ENCODE results near the gene L3MBTL2.
"Not testable (repeated sequence)": the region's sequence is repeated elsewhere in the genome, so short reads cannot be mapped to it uniquely, and the experiment has no call there.

Gene L3MBTL2

DNA sequence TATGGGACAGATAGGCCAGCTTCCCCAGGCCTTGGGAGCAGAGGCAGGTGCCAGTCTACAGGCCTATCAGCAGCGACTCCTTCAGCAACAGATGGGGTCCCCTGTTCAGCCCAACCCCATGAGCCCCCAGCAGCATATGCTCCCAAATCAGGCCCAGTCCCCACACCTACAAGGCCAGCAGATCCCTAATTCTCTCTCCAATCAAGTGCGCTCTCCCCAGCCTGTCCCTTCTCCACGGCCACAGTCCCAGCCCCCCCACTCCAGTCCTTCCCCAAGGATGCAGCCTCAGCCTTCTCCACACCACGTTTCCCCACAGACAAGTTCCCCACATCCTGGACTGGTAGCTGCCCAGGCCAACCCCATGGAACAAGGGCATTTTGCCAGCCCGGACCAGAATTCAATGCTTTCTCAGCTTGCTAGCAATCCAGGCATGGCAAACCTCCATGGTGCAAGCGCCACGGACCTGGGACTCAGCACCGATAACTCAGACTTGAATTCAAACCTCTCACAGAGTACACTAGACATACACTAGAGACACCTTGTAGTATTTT lies 26.6 kb upstream of the L3MBTL2 start:
- peaks cover 6% of the 10 kb centered on the region; the same call in 1 of the 2 replicates for H3K4me1 ChIP-seq (ENCODE audit: control insufficient read depth, insufficient read depth, low read length)
- H3K36me3 ChIP-seq (ENCODE audit: control insufficient read depth in 2 of 2, insufficient read depth in 1 of 2, low read length in 2 of 2) = peaks cover 60 to 68% of the 10 kb centered on the region in 2 experiments
- POLR2A ChIA-PET = no interaction called here
- CTCF ChIA-PET = no interaction called here
- TF ChIP-seq, protein P1, sequence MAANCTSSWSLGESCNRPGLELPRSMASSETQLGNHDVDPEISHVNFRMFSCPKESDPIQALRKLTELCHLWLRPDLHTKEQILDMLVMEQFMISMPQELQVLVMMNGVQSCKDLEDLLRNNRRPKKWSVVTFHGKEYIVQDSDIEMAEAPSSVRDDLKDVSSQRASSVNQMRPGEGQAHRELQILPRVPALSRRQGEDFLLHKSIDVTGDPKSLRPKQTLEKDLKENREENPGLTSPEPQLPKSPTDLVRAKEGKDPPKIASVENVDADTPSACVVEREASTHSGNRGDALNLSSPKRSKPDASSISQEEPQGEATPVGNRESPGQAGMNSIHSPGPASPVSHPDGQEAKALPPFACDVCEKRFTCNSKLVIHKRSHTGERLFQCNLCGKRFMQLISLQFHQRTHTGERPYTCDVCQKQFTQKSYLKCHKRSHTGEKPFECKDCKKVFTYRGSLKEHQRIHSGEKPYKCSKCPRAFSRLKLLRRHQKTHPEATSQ (tag by site-specific recombination; IDR thresholded peaks at IDR 0.05) = peak; percentile 61; the same call in 1 of the 2 replicates
- no peak for TF ChIP-seq ZNF600 (tag by site-specific recombination; IDR thresholded peaks at IDR 0.05)
- H3K27ac ChIP-seq (ENCODE audit: extremely low read depth, low read depth, low read length) = no peak overlapping the region
- H3K9me3 ChIP-seq (ENCODE audit: control insufficient read depth, insufficient read depth, low read depth, low read length) = no peaks in the 10 kb centered on the region
- no peak overlapping the region for H3K4me3 ChIP-seq (ENCODE audit: low read depth, low read length)

DNA sequence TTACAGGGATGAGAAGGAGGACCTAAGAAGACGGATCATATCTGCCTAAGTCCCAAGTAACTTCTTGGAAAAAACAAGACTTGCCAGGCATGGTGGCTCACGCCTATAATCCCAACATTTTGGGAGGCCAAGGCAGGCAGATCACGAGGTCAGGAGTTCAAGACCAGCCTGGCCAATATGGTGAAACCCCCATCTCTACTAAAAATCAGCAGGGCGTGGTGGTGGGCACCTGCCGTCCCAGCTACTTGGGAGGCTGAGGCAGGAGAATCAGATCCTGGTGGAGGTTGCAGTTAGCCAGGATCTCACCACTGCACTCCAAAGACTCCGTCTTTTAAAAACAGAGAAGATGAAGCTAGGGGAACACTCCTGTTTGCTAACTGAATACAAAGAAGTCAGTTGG lies 24.8 kb upstream of the L3MBTL2 start:
- H3K9me3 ChIP-seq (ENCODE audit: control insufficient read depth, insufficient read depth, low read depth, low read length); H3K27ac ChIP-seq (ENCODE audit: extremely low read depth, low read depth, low read length); POLR2A ChIA-PET; H3K4me1 ChIP-seq (ENCODE audit: control insufficient read depth, insufficient read depth, low read length); H3K4me3 ChIP-seq (ENCODE audit: low read depth, low read length): not testable (repeated sequence)
- H3K36me3 ChIP-seq (ENCODE audit: control insufficient read depth in 2 of 2, insufficient read depth in 1 of 2, low read length in 2 of 2) = peaks cover 47 to 50% of the 10 kb centered on the region in 2 experiments
- TF ChIP-seq, protein P2, sequence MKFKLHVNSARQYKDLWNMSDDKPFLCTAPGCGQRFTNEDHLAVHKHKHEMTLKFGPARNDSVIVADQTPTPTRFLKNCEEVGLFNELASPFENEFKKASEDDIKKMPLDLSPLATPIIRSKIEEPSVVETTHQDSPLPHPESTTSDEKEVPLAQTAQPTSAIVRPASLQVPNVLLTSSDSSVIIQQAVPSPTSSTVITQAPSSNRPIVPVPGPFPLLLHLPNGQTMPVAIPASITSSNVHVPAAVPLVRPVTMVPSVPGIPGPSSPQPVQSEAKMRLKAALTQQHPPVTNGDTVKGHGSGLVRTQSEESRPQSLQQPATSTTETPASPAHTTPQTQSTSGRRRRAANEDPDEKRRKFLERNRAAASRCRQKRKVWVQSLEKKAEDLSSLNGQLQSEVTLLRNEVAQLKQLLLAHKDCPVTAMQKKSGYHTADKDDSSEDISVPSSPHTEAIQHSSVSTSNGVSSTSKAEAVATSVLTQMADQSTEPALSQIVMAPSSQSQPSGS (tag by site-specific recombination; IDR thresholded peaks at IDR 0.05; ENCODE audit: low read depth) = peak; percentile 51; the same call in 1 of the 2 replicates
- CTCF ChIA-PET = interaction anchor here (1.3 kb wide), 1 partner anchor 16 kb away, joined by 5 read pairs; no protein-coding TSS in a partner anchor

DNA sequence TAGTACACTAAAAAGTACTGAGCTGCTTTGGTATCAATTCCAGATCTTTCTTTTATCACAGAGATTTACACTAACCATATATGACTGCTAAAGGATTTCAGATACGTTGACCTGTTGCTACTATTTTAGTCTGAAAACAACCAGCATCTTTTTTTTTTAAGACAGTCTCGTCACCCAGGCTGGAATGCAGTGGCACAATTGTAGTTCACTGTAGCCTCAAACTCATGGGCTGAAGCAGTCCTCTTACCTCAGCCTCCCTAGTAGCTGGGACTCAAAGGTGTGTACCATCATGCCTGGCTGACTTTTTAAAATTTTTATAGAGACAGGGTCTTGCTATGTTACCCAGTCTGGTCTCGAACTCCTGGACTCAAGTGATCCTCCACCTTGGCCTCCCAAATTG lies 24.2 kb upstream of the L3MBTL2 start:
- H3K36me3 ChIP-seq (ENCODE audit: control insufficient read depth in 2 of 2, insufficient read depth in 1 of 2, low read length in 2 of 2) = peaks cover 44% of the 10 kb centered on the region in 2 experiments
- CTCF ChIA-PET = interaction anchor here (1.3 kb wide), 1 partner anchor 16 kb away, joined by 5 read pairs; no protein-coding TSS in a partner anchor
- no peak overlapping the region for H3K27ac ChIP-seq (ENCODE audit: extremely low read depth, low read depth, low read length)
- H3K9me3 ChIP-seq (ENCODE audit: control insufficient read depth, insufficient read depth, low read depth, low read length) = no peaks in the 10 kb centered on the region
- peaks cover 6% of the 10 kb centered on the region; the same call in 1 of the 2 replicates for H3K4me1 ChIP-seq (ENCODE audit: control insufficient read depth, insufficient read depth, low read length)
- TF ChIP-seq ZNF121 (tag by site-specific recombination; IDR thresholded peaks at IDR 0.05) (no peak), SCRT2 (tag by site-specific recombination; IDR thresholded peaks at IDR 0.05) (peak; percentile 49; the same call in 1 of the 2 replicates)
- POLR2A ChIA-PET = no interaction called here
- H3K4me3 ChIP-seq (ENCODE audit: low read depth, low read length) = no peak overlapping the region

DNA sequence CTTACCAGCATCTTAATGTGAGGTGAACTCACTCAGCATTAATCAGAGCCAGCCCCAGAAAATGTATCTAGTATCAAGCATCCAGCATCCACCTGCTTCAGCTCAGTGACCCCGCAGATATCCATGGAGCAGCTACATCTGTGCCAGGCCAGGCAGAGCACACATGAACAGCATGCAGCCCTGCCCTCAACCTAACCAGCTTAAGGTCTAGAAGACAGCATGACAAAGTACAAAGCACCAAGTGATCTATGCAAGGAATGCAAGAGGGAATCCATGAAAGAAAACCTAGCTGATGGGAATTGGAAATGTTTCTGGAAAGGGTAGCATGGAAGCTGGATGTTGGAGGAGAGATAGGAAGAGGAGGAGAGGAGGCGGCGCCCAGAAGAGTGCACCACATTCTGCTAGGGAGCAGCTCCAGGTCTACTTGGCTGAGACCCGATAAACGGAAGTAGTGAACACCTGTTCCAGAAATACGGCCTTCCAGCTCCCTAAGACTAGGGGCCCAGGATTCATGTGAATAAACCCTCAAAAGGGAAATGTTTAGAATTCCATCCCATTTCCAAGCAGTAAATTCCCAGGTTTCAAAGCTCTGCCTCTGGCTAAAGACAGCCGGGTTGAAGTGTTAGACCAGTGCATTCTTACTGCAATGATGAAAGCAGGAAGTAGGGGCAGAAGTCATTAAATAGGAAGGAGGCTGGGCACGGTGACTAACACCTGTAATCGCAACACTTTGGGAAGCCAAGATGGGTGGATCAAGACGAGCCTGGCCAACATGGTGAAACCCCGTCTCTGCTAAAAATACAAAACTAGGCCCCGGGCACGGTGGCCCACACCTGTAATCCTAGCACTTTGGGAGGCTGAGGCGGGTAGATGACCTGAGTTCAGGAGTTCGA lies 23.5 kb upstream of the L3MBTL2 start:
- Histone ChIP-seq H3K36me3 (ENCODE audit: control insufficient read depth in 2 of 2, insufficient read depth in 1 of 2, low read length in 2 of 2) (peaks cover 37% of the 10 kb centered on the region in 2 experiments), H3K4me1 (ENCODE audit: control insufficient read depth, insufficient read depth, low read length) (peaks cover 6% of the 10 kb centered on the region; the same call in 1 of the 2 replicates), H3K9me3 (ENCODE audit: control insufficient read depth, insufficient read depth, low read depth, low read length) (no peaks in the 10 kb centered on the region), H3K27ac (ENCODE audit: extremely low read depth, low read depth, low read length) (no peak overlapping the region), H3K4me3 (ENCODE audit: low read depth, low read length) (no peak overlapping the region)
- ChIA-PET POLR2A (interaction anchor here (0.5 to 1.1 kb wide), 5 partner anchors 10 to 417 kb away, joined by 3 to 7 read pairs (median 5); no protein-coding TSS in a partner anchor), CTCF (interaction anchor here (0.6 to 1.3 kb wide), 3 partner anchors 15 to 193 kb away, joined by 3 to 5 read pairs (median 3); no protein-coding TSS in a partner anchor)
- TF ChIP-seq SCRT2 (tag by site-specific recombination; IDR thresholded peaks at IDR 0.05) = no peak
- no peak for TF ChIP-seq KLF9 (tag by site-specific recombination; IDR thresholded peaks at IDR 0.05; ENCODE audit: low read depth)
- TF ChIP-seq ZBTB20 (tag by site-specific recombination; IDR thresholded peaks at IDR 0.05) = peak; percentile 18; the same call in 1 of the 2 replicates
- TF ChIP-seq IKZF3 (tag by site-specific recombination; IDR thresholded peaks at IDR 0.05) = peak; percentile 9; the same call in 1 of the 2 replicates
